Measurements from ENCODE around the gene MEGF10. TPM values are rescaled to one million over a fixed set of nuclear protein-coding genes. Genes with fewer than 3 reads are reported as not detected.

Gene MEGF10
- total and polyA plus RNA-seq, 10 of the 15 experiments (the other 5 are each of a cell fraction or from before 2014, with no cell fraction given) = 0.03 to 0.21 (median 0.05) TPM; not detected in 5

DNA sequence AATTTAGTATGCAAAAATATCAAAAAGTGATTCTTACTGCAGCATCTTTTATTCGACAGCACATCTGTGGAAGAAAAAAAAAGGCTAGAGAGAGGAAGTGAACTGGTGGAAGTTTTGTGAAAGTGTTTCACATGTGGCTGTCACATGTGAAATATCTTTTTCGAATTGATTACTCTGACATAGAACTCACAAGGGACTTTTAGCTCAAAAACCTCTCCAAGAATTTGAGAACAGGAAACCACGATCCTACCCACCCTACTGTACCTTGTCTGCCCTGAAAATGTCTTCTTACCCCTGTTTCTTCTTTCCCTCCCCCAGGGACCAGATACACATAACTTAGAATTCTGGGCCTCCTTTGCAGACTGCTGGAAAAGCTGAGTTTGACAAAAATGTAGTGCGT lies 120.4 kb downstream of the MEGF10 start (continued):
- TF ChIP-seq, protein P1, sequence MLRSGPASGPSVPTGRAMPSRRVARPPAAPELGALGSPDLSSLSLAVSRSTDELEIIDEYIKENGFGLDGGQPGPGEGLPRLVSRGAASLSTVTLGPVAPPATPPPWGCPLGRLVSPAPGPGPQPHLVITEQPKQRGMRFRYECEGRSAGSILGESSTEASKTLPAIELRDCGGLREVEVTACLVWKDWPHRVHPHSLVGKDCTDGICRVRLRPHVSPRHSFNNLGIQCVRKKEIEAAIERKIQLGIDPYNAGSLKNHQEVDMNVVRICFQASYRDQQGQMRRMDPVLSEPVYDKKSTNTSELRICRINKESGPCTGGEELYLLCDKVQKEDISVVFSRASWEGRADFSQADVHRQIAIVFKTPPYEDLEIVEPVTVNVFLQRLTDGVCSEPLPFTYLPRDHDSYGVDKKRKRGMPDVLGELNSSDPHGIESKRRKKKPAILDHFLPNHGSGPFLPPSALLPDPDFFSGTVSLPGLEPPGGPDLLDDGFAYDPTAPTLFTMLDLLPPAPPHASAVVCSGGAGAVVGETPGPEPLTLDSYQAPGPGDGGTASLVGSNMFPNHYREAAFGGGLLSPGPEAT (IDR thresholded peaks at IDR 0.05; ENCODE audit: low read depth) = 0 out of 2 replicates have a peak, but pooled peaks have one; percentile 28
- TF ChIP-seq CHD4 (IDR thresholded peaks at IDR 0.05) (no peak), SMC3 (IDR thresholded peaks at IDR 0.05; ENCODE audit: borderline replicate concordance, low read length) (no peak), RB1 (IDR thresholded peaks at IDR 0.05; ENCODE audit: borderline replicate concordance) (no peak), NFIC (IDR thresholded peaks at IDR 0.05; ENCODE audit: low read depth, low read length) (no peak), RUNX3 (IDR thresholded peaks at IDR 0.05; ENCODE audit: low read length) (peak; percentile 41), ZNF384 (IDR thresholded peaks at IDR 0.05; ENCODE audit: borderline replicate concordance, low read depth, low read length) (peak; percentile 55), TARDBP (IDR thresholded peaks at IDR 0.05; ENCODE audit: borderline replicate concordance) (no peak), IKZF2 (IDR thresholded peaks at IDR 0.05) (no peak), CHD1 (IDR thresholded peaks at IDR 0.05; ENCODE audit: low read depth, low read length) (no peak), BACH1 (IDR thresholded peaks at IDR 0.05; ENCODE audit: borderline replicate concordance) (no peak), GABPA (IDR thresholded peaks at IDR 0.05; ENCODE audit: low read depth) (no peak), BRCA1 (IDR thresholded peaks at IDR 0.05; ENCODE audit: low read depth, low read length) (no peak), EZH2 (IDR thresholded peaks at IDR 0.05; ENCODE audit: borderline replicate concordance, control insufficient read depth, low read depth, low read length) (no peak), IRF4 (IDR thresholded peaks at IDR 0.05; ENCODE audit: low read depth, low read length) (no peak), EED (IDR thresholded peaks at IDR 0.05; ENCODE audit: low read depth) (no peak), HCFC1 (IDR thresholded peaks at IDR 0.05; ENCODE audit: low read length) (no peak), RAD51 (IDR thresholded peaks at IDR 0.05) (peak; percentile 49; the same call in 1 of the 2 replicates), ZNF622 (IDR thresholded peaks at IDR 0.05) (no peak), MEF2B (IDR thresholded peaks at IDR 0.05; ENCODE audit: partially characterized antibody, poor library complexity, severe bottlenecking) (peak; percentile 60), NFXL1 (IDR thresholded peaks at IDR 0.05; ENCODE audit: borderline replicate concordance) (no peak), MYB (IDR thresholded peaks at IDR 0.05; ENCODE audit: borderline replicate concordance, low read depth, low read length) (no peak)
- TF ChIP-seq, protein P2, sequence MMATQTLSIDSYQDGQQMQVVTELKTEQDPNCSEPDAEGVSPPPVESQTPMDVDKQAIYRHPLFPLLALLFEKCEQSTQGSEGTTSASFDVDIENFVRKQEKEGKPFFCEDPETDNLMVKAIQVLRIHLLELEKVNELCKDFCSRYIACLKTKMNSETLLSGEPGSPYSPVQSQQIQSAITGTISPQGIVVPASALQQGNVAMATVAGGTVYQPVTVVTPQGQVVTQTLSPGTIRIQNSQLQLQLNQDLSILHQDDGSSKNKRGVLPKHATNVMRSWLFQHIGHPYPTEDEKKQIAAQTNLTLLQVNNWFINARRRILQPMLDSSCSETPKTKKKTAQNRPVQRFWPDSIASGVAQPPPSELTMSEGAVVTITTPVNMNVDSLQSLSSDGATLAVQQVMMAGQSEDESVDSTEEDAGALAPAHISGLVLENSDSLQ (IDR thresholded peaks at IDR 0.05) = no peak
- TF ChIP-seq, protein P3, sequence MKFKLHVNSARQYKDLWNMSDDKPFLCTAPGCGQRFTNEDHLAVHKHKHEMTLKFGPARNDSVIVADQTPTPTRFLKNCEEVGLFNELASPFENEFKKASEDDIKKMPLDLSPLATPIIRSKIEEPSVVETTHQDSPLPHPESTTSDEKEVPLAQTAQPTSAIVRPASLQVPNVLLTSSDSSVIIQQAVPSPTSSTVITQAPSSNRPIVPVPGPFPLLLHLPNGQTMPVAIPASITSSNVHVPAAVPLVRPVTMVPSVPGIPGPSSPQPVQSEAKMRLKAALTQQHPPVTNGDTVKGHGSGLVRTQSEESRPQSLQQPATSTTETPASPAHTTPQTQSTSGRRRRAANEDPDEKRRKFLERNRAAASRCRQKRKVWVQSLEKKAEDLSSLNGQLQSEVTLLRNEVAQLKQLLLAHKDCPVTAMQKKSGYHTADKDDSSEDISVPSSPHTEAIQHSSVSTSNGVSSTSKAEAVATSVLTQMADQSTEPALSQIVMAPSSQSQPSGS (IDR thresholded peaks at IDR 0.05; ENCODE audit: low read length) = peak; percentile 61; the same call in 1 of the 2 replicates
- TF ChIP-seq, protein P4, sequence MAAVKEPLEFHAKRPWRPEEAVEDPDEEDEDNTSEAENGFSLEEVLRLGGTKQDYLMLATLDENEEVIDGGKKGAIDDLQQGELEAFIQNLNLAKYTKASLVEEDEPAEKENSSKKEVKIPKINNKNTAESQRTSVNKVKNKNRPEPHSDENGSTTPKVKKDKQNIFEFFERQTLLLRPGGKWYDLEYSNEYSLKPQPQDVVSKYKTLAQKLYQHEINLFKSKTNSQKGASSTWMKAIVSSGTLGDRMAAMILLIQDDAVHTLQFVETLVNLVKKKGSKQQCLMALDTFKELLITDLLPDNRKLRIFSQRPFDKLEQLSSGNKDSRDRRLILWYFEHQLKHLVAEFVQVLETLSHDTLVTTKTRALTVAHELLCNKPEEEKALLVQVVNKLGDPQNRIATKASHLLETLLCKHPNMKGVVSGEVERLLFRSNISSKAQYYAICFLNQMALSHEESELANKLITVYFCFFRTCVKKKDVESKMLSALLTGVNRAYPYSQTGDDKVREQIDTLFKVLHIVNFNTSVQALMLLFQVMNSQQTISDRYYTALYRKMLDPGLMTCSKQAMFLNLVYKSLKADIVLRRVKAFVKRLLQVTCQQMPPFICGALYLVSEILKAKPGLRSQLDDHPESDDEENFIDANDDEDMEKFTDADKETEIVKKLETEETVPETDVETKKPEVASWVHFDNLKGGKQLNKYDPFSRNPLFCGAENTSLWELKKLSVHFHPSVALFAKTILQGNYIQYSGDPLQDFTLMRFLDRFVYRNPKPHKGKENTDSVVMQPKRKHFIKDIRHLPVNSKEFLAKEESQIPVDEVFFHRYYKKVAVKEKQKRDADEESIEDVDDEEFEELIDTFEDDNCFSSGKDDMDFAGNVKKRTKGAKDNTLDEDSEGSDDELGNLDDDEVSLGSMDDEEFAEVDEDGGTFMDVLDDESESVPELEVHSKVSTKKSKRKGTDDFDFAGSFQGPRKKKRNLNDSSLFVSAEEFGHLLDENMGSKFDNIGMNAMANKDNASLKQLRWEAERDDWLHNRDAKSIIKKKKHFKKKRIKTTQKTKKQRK (IDR thresholded peaks at IDR 0.05; ENCODE audit: low read depth, low read length) = no peak
